GM23338 (cell line): ENCODE results near the gene PRODH2. TPM values are rescaled to one million over a fixed set of nuclear protein-coding genes. Genes with fewer than 3 reads are reported as not detected.

Experiments used
- EZH2 ChIP-seq: fragments of 200-600 bp; sonication (generic); IDR thresholded peaks from one replicate; pipeline ENCODE4 v1.8.0; 2017; ENCODE audit warnings: antibody characterized with exemption, mild to moderate bottlenecking, low read depth; ENCODE audit not compliant: unreplicated experiment
- EZH2phosphoT487 ChIP-seq: fragments of 200-600 bp; sonication (generic); IDR thresholded peaks from one replicate; pipeline ENCODE4 v1.8.1; 2018; ENCODE audit warnings: antibody characterized with exemption; ENCODE audit not compliant: unreplicated experiment
- JUNB ChIP-seq: IDR thresholded peaks from one replicate; pipeline ENCODE4 v1.6.1; 2016; ENCODE audit warnings: antibody characterized with exemption; ENCODE audit not compliant: unreplicated experiment
- NANOG ChIP-seq: IDR thresholded peaks from 2 replicates; pipeline ENCODE4 v1.6.1; 2016; ENCODE audit warnings: antibody characterized with exemption, borderline replicate concordance
- STAT1 ChIP-seq: IDR thresholded peaks from one replicate; pipeline ENCODE4 v1.6.1; 2016; ENCODE audit warnings: antibody characterized with exemption; ENCODE audit not compliant: unreplicated experiment
- ZNF114 ChIP-seq: fragments of 250-450 bp; sonication (Bioruptor Pico); IDR thresholded peaks from 2 replicates; pipeline ENCODE4 v1.5.0; 2020; ENCODE audit warnings: mild to moderate bottlenecking, moderate library complexity
- ZNF331 ChIP-seq: fragments of 250-450 bp; sonication (Bioruptor Pico); IDR thresholded peaks from 2 replicates; pipeline ENCODE4 v1.5.0; 2020; ENCODE audit warnings: low read depth, mild to moderate bottlenecking, moderate library complexity
- polyA plus RNA-seq: library from polyadenylated mRNA; unstranded; fragments of >200 nt; fragmentation: Nextera tagmentation; extraction: Ambion mirVana; gene quantifications from 2 replicates; pipeline ENCODE4 v1.2.1, GENCODE V29; 2016
- total RNA-seq: library from RNA; depleted of rRNA; stranded (reverse); fragments of >200 nt; shearing (Covaris generic); gene quantifications from 2 replicates; pipeline ENCODE4 v1.2.3, GENCODE V29; 2014
- TF ChIP-seq, protein P1 (sequence below): fragments of 250-450 bp; sonication (Bioruptor Pico); IDR thresholded peaks from 2 replicates; pipeline ENCODE4 v1.5.0; 2020; ENCODE audit warnings: mild to moderate bottlenecking, moderate library complexity
- TF ChIP-seq, protein P2 (sequence below), 2 experiments: fragments of 200-600 bp in 1 of 2; sonication (generic) in 1 of 2; conservative IDR thresholded peaks; 2 replicates each; pipeline versions ENCODE4 v1.5.1 to v1.6.1; 2016 to 2017; ENCODE audit warnings: antibody characterized with exemption in 2 of 2, low read depth in 2 of 2, mild to moderate bottlenecking in 2 of 2, moderate library complexity in 1 of 2
- TF ChIP-seq, protein P3 (sequence below): IDR thresholded peaks from 2 replicates; pipeline ENCODE4 v1.6.1; 2016; ENCODE audit warnings: antibody characterized with exemption

The PRODH2 gene
- total and polyA plus RNA-seq, 2 experiments from 2014 or later, result not detected

DNA sequence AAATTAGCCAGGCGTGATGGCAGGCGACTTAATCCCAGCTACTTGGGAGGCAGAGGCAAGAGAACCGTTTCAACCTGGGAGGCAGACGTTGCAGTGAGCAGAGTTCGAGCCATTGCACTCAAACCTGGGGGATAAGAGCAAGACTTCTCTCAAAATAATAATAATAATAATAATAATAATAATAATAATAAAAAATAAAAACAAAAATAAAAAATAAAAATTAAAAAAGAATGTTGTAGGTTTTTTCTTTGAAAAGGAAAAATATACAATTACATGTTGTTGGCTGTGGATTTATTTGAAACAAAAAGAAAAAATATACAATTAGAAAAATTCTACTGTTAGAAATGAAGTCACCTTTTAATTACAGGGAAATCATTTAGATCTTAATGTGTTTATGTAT lies 11.5 kb upstream of the PRODH2 start (continued):
- TF ChIP-seq, protein P1, sequence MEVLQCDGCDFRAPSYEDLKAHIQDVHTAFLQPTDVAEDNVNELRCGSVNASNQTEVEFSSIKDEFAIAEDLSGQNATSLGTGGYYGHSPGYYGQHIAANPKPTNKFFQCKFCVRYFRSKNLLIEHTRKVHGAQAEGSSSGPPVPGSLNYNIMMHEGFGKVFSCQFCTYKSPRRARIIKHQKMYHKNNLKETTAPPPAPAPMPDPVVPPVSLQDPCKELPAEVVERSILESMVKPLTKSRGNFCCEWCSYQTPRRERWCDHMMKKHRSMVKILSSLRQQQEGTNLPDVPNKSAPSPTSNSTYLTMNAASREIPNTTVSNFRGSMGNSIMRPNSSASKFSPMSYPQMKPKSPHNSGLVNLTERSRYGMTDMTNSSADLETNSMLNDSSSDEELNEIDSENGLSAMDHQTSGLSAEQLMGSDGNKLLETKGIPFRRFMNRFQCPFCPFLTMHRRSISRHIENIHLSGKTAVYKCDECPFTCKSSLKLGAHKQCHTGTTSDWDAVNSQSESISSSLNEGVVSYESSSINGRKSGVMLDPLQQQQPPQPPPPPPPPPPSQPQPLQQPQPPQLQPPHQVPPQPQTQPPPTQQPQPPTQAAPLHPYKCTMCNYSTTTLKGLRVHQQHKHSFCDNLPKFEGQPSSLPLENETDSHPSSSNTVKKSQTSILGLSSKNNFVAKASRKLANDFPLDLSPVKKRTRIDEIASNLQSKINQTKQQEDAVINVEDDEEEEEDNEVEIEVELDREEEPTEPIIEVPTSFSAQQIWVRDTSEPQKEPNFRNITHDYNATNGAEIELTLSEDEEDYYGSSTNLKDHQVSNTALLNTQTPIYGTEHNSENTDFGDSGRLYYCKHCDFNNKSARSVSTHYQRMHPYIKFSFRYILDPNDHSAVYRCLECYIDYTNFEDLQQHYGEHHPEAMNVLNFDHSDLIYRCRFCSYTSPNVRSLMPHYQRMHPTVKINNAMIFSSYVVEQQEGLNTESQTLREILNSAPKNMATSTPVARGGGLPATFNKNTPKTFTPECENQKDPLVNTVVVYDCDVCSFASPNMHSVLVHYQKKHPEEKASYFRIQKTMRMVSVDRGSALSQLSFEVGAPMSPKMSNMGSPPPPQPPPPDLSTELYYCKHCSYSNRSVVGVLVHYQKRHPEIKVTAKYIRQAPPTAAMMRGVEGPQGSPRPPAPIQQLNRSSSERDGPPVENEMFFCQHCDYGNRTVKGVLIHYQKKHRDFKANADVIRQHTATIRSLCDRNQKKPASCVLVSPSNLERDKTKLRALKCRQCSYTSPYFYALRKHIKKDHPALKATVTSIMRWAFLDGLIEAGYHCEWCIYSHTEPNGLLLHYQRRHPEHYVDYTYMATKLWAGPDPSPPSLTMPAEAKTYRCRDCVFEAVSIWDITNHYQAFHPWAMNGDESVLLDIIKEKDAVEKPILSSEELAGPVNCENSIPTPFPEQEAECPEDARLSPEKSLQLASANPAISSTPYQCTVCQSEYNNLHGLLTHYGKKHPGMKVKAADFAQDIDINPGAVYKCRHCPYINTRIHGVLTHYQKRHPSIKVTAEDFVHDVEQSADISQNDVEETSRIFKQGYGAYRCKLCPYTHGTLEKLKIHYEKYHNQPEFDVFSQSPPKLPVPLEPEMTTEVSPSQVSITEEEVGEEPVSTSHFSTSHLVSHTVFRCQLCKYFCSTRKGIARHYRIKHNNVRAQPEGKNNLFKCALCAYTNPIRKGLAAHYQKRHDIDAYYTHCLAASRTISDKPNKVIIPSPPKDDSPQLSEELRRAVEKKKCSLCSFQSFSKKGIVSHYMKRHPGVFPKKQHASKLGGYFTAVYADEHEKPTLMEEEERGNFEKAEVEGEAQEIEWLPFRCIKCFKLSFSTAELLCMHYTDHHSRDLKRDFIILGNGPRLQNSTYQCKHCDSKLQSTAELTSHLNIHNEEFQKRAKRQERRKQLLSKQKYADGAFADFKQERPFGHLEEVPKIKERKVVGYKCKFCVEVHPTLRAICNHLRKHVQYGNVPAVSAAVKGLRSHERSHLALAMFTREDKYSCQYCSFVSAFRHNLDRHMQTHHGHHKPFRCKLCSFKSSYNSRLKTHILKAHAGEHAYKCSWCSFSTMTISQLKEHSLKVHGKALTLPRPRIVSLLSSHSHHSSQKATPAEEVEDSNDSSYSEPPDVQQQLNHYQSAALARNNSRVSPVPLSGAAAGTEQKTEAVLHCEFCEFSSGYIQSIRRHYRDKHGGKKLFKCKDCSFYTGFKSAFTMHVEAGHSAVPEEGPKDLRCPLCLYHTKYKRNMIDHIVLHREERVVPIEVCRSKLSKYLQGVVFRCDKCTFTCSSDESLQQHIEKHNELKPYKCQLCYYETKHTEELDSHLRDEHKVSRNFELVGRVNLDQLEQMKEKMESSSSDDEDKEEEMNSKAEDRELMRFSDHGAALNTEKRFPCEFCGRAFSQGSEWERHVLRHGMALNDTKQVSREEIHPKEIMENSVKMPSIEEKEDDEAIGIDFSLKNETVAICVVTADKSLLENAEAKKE (CRISPR knock-in tag), result no peak
- TF ChIP-seq NANOG (no peak), JUNB (no peak), EZH2 (no peak), ZNF114 (CRISPR knock-in tag) (no peak), STAT1 (no peak), EZH2phosphoT487 (no peak), ZNF331 (CRISPR knock-in tag) (no peak)
- TF ChIP-seq, protein P2, sequence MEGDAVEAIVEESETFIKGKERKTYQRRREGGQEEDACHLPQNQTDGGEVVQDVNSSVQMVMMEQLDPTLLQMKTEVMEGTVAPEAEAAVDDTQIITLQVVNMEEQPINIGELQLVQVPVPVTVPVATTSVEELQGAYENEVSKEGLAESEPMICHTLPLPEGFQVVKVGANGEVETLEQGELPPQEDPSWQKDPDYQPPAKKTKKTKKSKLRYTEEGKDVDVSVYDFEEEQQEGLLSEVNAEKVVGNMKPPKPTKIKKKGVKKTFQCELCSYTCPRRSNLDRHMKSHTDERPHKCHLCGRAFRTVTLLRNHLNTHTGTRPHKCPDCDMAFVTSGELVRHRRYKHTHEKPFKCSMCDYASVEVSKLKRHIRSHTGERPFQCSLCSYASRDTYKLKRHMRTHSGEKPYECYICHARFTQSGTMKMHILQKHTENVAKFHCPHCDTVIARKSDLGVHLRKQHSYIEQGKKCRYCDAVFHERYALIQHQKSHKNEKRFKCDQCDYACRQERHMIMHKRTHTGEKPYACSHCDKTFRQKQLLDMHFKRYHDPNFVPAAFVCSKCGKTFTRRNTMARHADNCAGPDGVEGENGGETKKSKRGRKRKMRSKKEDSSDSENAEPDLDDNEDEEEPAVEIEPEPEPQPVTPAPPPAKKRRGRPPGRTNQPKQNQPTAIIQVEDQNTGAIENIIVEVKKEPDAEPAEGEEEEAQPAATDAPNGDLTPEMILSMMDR (conservative IDR thresholded peaks at IDR 0.05; ENCODE audit: low read depth in 2 of 2), result no peak
- TF ChIP-seq, protein P3, sequence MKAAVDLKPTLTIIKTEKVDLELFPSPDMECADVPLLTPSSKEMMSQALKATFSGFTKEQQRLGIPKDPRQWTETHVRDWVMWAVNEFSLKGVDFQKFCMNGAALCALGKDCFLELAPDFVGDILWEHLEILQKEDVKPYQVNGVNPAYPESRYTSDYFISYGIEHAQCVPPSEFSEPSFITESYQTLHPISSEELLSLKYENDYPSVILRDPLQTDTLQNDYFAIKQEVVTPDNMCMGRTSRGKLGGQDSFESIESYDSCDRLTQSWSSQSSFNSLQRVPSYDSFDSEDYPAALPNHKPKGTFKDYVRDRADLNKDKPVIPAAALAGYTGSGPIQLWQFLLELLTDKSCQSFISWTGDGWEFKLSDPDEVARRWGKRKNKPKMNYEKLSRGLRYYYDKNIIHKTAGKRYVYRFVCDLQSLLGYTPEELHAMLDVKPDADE, result no peak
